HEK293T (cell line): Measurements from ENCODE around the gene COX5B.
"Not testable (repeated sequence)": the region's sequence is repeated elsewhere in the genome, so short reads cannot be mapped to it uniquely, and the experiment has no call there.

Experiments
- CTCF ChIA-PET: fragments of 350-600 bp; formaldehyde crosslinking; extraction: SDS; loops from one replicate; lab custom pipeline; 2021; ENCODE audit warnings: antibody characterized with exemption, inconsistent platforms; lab: Yijun Ruan, JAX
- POLR2A ChIA-PET: fragments of 350-600 bp; formaldehyde crosslinking; extraction: SDS; loops from one replicate; lab custom pipeline; 2020; ENCODE audit warnings: antibody characterized with exemption, inconsistent platforms; lab: Yijun Ruan, JAX
- DNase-seq: peaks from one replicate; pipeline ENCODE4 v3.0.0; 2012; ENCODE audit warnings: mixed read lengths; ENCODE audit errors: extremely low spot score
- ARNT ChIP-seq: fragments of 450-650 bp; IDR thresholded peaks from 2 replicates; pipeline ENCODE4 v1.6.1; 2017; ENCODE audit warnings: mild to moderate bottlenecking
- BHLHE40 ChIP-seq: fragments of 450-650 bp; IDR thresholded peaks from 2 replicates; pipeline ENCODE4 v1.6.1; 2016; ENCODE audit warnings: mild to moderate bottlenecking, moderate library complexity, borderline replicate concordance
- CTBP1 ChIP-seq: fragments of 450-650 bp; IDR thresholded peaks from 2 replicates; pipeline ENCODE4 v1.6.1; 2016; ENCODE audit warnings: borderline replicate concordance
- ELF4 ChIP-seq: fragments of 450-650 bp; IDR thresholded peaks from 2 replicates; pipeline ENCODE4 v1.6.1; 2017; ENCODE audit warnings: antibody characterized with exemption
- FOXA1 ChIP-seq: fragments of 450-650 bp; IDR thresholded peaks from 2 replicates; pipeline ENCODE4 v1.6.1; 2016; ENCODE audit warnings: mild to moderate bottlenecking
- FOXK2 ChIP-seq: fragments of 450-650 bp; IDR thresholded peaks from 2 replicates; pipeline ENCODE4 v1.6.1; 2016; ENCODE audit warnings: mild to moderate bottlenecking
- FOXM1 ChIP-seq: fragments of 450-650 bp; IDR thresholded peaks from 2 replicates; pipeline ENCODE4 v1.6.1; 2017; ENCODE audit warnings: mild to moderate bottlenecking, borderline replicate concordance
- HDGF ChIP-seq: fragments of 450-650 bp; IDR thresholded peaks from 2 replicates; pipeline ENCODE4 v1.6.1; 2017; ENCODE audit warnings: antibody characterized with exemption, borderline replicate concordance
- L3MBTL2 ChIP-seq: fragments of 450-650 bp; conservative IDR thresholded peaks from 2 replicates; pipeline ENCODE4 v1.6.1; 2016; ENCODE audit warnings: mild to moderate bottlenecking
- LEF1 ChIP-seq: fragments of 450-650 bp; IDR thresholded peaks from 2 replicates; pipeline ENCODE4 v1.6.1; 2017; ENCODE audit warnings: mild to moderate bottlenecking, borderline replicate concordance
- NFRKB ChIP-seq: fragments of 450-650 bp; IDR thresholded peaks from 2 replicates; pipeline ENCODE4 v1.6.1; 2016; ENCODE audit warnings: mild to moderate bottlenecking, moderate library complexity
- PKNOX1 ChIP-seq: fragments of 450-650 bp; IDR thresholded peaks from 2 replicates; pipeline ENCODE4 v1.6.1; 2016
- SP1 ChIP-seq: fragments of 450-650 bp; IDR thresholded peaks from 2 replicates; pipeline ENCODE4 v1.6.1; 2017
- SUZ12 ChIP-seq: fragments of 450-650 bp; IDR thresholded peaks from 2 replicates; pipeline ENCODE4 v1.6.1; 2016; ENCODE audit warnings: mild to moderate bottlenecking
- TARDBP ChIP-seq: fragments of 450-650 bp; IDR thresholded peaks from 2 replicates; pipeline ENCODE4 v1.6.1; 2016
- ZNF384 ChIP-seq: fragments of 450-650 bp; IDR thresholded peaks from 2 replicates; pipeline ENCODE4 v1.6.1; 2016

Gene COX5B

GRCh38 chr2:97676620-97677019 is 30.8 kb downstream of the COX5B start:
- DNase-seq, result no peak
- ChIA-PET POLR2A (interaction anchor here (0.9 to 2.4 kb wide), 3 partner anchors 13 to 16 kb away, joined by 3 to 13 read pairs (median 3); partner anchors contain the start of gene ACTR1B), CTCF (no interaction called here)
- no peak for TF ChIP-seq CTBP1
- no peak for TF ChIP-seq ZNF384
- TF ChIP-seq FOXK2, result no peak
- TF ChIP-seq ARNT, result no peak
- TF ChIP-seq FOXA1, result no peak
- TF ChIP-seq LEF1, result no peak
- no peak for TF ChIP-seq BHLHE40
- no peak for TF ChIP-seq SP1
- TF ChIP-seq FOXM1, result no peak
- no peak for TF ChIP-seq L3MBTL2
- TF ChIP-seq NFRKB, result no peak
- no peak for TF ChIP-seq SUZ12
- no peak for TF ChIP-seq ELF4
- TF ChIP-seq TARDBP, result no peak
- TF ChIP-seq PKNOX1, result no peak
- no peak for TF ChIP-seq HDGF

- ChIA-PET POLR2A (interaction anchor here (1.0 kb wide), 1 partner anchor 17 kb away, joined by 3 read pairs; no protein-coding TSS in a partner anchor), CTCF (interaction anchor here (0.6 kb wide), 1 partner anchor 12 kb away, joined by 3 read pairs; no protein-coding TSS in a partner anchor)
- no peak for TF ChIP-seq ARNT
- TF ChIP-seq LEF1, result no peak
- TF ChIP-seq ELF4, result no peak
- no peak for TF ChIP-seq NFRKB
- no peak for TF ChIP-seq SP1
- TF ChIP-seq L3MBTL2, result no peak
- TF ChIP-seq PKNOX1, result no peak
- no peak for TF ChIP-seq CTBP1
- no peak for TF ChIP-seq FOXA1
- TF ChIP-seq FOXK2, result no peak
- TF ChIP-seq SUZ12, result no peak
- no peak for TF ChIP-seq ZNF384
- no peak for TF ChIP-seq HDGF
- TF ChIP-seq BHLHE40, result no peak
- no peak for TF ChIP-seq FOXM1
- no peak for TF ChIP-seq TARDBP
Observed at GRCh38 chr2:97677480-97677879, 31.6 kb downstream of the COX5B start.

GRCh38 chr2:97678298-97678697 is 32.4 kb downstream of the COX5B start:
- ChIA-PET POLR2A (no interaction called here), CTCF (no interaction called here)
- TF ChIP-seq ZNF384 (no peak), FOXM1 (no peak), SUZ12 (no peak), ARNT (no peak), LEF1 (no peak), ELF4 (no peak), SP1 (no peak), FOXK2 (no peak), CTBP1 (no peak), HDGF (no peak), L3MBTL2 (no peak), BHLHE40 (no peak), PKNOX1 (no peak), FOXA1 (no peak), TARDBP (no peak), NFRKB (no peak)
- no peak for DNase-seq

More at GRCh38 chr2:97677480-97677879, 31.6 kb downstream of the COX5B start:
- no peak for DNase-seq

- CTCF ChIA-PET, result not testable (repeated sequence)
- POLR2A ChIA-PET, result interaction anchor here (0.9 kb wide), 1 partner anchor 23 kb away, joined by 3 read pairs; the partner anchor contains the start of gene ACTR1B
Observed at GRCh38 chr2:97687235-97687634, 41.4 kb downstream of the COX5B start.

GRCh38 chr2:97688062-97688827 is 42.4 kb downstream of the COX5B start:
- TF ChIP-seq SP1, result no peak
- no peak for TF ChIP-seq BHLHE40
- TF ChIP-seq FOXA1, result no peak
- no peak for TF ChIP-seq L3MBTL2
- TF ChIP-seq NFRKB, result no peak
- no peak for TF ChIP-seq ARNT
- TF ChIP-seq FOXK2, result no peak
- TF ChIP-seq LEF1, result no peak
- TF ChIP-seq SUZ12, result no peak
- TF ChIP-seq FOXM1, result no peak
- no peak for TF ChIP-seq ZNF384
- no peak for TF ChIP-seq HDGF
- no peak for TF ChIP-seq TARDBP
- no peak for TF ChIP-seq CTBP1
- TF ChIP-seq ELF4, result no peak
- no peak for DNase-seq
- POLR2A ChIA-PET, result interaction anchor here (1.2 kb wide), 1 partner anchor 13 kb away, joined by 3 read pairs; no protein-coding TSS in a partner anchor
- CTCF ChIA-PET, result no interaction called here

More at GRCh38 chr2:97687235-97687634, 41.4 kb downstream of the COX5B start:
- not testable (repeated sequence) for DNase-seq
